ENCODE results near the gene MYO1D. TPM values are rescaled to one million over a fixed set of nuclear protein-coding genes. Genes with fewer than 3 reads are reported as not detected.

The MYO1D gene
- total RNA-seq, 1 donor from 2014 or later, result 18.0 TPM

DNA sequence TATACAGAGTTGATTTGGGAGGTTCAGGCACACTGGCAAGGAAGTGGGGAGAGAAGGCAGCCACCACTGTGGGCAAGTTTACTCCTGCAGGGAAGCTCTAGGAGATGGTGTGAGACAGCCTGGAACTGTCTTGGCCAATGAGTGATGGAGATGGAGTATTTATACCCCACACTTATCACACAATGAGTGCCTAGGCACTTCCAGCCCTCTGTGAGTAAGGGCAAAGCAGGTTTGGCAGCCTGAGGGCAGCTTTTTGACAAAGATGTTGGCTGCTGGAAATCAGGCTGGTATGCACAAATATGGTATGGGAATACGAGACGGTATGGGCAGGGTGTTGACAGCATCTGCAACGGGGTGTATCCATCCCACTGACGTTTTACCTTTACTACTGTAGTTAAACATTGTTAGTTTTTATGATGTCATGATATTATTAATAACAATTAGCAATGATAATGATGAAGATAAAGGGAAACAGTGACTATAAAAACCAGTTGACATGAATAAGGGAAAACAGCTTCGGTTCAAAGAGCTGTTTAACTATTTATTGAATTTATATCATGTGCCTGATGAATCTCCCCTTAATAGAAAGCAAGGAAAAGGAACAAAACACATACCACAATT, 240.2 kb downstream of the MYO1D start:
- Histone ChIP-seq H3K9ac (ENCODE audit: low read length) (no peak overlapping the region), H3K4me2 (ENCODE audit: low read length) (no peak overlapping the region), H3K27me3 (ENCODE audit: insufficient read depth, low read length) (no peaks in the 10 kb centered on the region), H3K79me2 (ENCODE audit: insufficient read depth, low read length) (no peaks in the 10 kb centered on the region), H2AFZ (ENCODE audit: low read depth, low read length) (no peak overlapping the region), H3K9me3 (ENCODE audit: insufficient read depth, low read depth, low read length) (no peaks in the 10 kb centered on the region), H3K4me3 (ENCODE audit: insufficient read depth, low read depth, low read length) (no peak overlapping the region), H3K36me3 (ENCODE audit: insufficient read depth, low read length) (no peaks in the 10 kb centered on the region), H3K4me1 (ENCODE audit: insufficient read depth, low read length) (no peaks in the 10 kb centered on the region), H4K20me1 (ENCODE audit: insufficient read depth, low read length) (no peaks in the 10 kb centered on the region), H3K27ac (ENCODE audit: low read depth, low read length) (no peak overlapping the region)
- H3K9me3 Mint-ChIP-seq (ENCODE audit: unreplicated experiment), result peaks cover 3% of the 10 kb centered on the region
- no peak overlapping the region for H3K27ac Mint-ChIP-seq (ENCODE audit: unreplicated experiment)
- TF ChIP-seq EZH2 (IDR thresholded peaks at IDR 0.05; ENCODE audit: insufficient read depth, low read length) (no peak), CTCF (IDR thresholded peaks at IDR 0.05; ENCODE audit: insufficient read depth, low read depth, low read length) (no peak)
- DNase-seq (ENCODE audit: low read depth) (no peak), FAIRE-seq (no peak)
- H3K27me3 Mint-ChIP-seq (ENCODE audit: low read depth, unreplicated experiment), result no peaks in the 10 kb centered on the region
- H3K4me3 Mint-ChIP-seq (ENCODE audit: unreplicated experiment), result no peak overlapping the region
- no peaks in the 10 kb centered on the region for H3K36me3 Mint-ChIP-seq (ENCODE audit: low read depth, unreplicated experiment)
- H3K4me1 Mint-ChIP-seq (ENCODE audit: low read depth, unreplicated experiment), result no peaks in the 10 kb centered on the region

DNA sequence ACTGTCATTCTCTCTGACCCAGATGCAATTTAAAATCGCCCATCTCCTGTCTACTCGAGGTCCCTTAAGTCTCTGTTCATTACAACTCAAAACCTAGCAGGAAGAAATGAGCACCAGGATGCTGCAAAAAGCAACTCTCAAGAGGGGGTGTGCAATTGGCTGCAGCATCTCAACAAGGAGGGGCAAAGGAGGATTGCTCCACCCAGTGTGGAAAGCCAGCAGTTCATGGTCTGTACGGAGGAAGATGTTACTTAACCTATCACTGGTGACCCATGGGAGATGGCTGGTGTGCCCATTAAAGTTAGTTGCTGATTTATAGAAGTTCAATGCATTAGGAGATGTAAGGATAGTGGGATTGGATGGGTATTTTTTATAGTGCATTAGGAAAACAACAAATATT, 242.8 kb downstream of the MYO1D start:
- H3K9me3 Mint-ChIP-seq (ENCODE audit: unreplicated experiment), result no peaks in the 10 kb centered on the region
- no peaks in the 10 kb centered on the region for H3K27me3 Mint-ChIP-seq (ENCODE audit: low read depth, unreplicated experiment)
- H4K20me1 ChIP-seq (ENCODE audit: insufficient read depth, low read length), result no peaks in the 10 kb centered on the region
- peaks cover 2% of the 10 kb centered on the region for H3K36me3 Mint-ChIP-seq (ENCODE audit: low read depth, unreplicated experiment)
- FAIRE-seq, result no peak
- H3K9me3 ChIP-seq (ENCODE audit: insufficient read depth, low read depth, low read length), result no peaks in the 10 kb centered on the region
- H3K27ac Mint-ChIP-seq (ENCODE audit: unreplicated experiment), result no peak overlapping the region
- no peaks in the 10 kb centered on the region for H3K79me2 ChIP-seq (ENCODE audit: insufficient read depth, low read length)
- no peak overlapping the region for H3K27ac ChIP-seq (ENCODE audit: low read depth, low read length)
- no peak overlapping the region for H3K4me3 Mint-ChIP-seq (ENCODE audit: unreplicated experiment)
- H3K27me3 ChIP-seq (ENCODE audit: insufficient read depth, low read length), result no peaks in the 10 kb centered on the region
- H3K4me1 ChIP-seq (ENCODE audit: insufficient read depth, low read length), result no peaks in the 10 kb centered on the region
- no peak for DNase-seq (ENCODE audit: low read depth)
- no peaks in the 10 kb centered on the region for H3K4me1 Mint-ChIP-seq (ENCODE audit: low read depth, unreplicated experiment)
- no peak overlapping the region for H3K4me2 ChIP-seq (ENCODE audit: low read length)
- no peak overlapping the region for H2AFZ ChIP-seq (ENCODE audit: low read depth, low read length)
- H3K36me3 ChIP-seq (ENCODE audit: insufficient read depth, low read length), result no peaks in the 10 kb centered on the region
- no peak for TF ChIP-seq CTCF (IDR thresholded peaks at IDR 0.05; ENCODE audit: insufficient read depth, low read depth, low read length)
- no peak for TF ChIP-seq EZH2 (IDR thresholded peaks at IDR 0.05; ENCODE audit: insufficient read depth, low read length)
- H3K9ac ChIP-seq (ENCODE audit: low read length), result no peak overlapping the region
- H3K4me3 ChIP-seq (ENCODE audit: insufficient read depth, low read depth, low read length), result no peak overlapping the region

DNA sequence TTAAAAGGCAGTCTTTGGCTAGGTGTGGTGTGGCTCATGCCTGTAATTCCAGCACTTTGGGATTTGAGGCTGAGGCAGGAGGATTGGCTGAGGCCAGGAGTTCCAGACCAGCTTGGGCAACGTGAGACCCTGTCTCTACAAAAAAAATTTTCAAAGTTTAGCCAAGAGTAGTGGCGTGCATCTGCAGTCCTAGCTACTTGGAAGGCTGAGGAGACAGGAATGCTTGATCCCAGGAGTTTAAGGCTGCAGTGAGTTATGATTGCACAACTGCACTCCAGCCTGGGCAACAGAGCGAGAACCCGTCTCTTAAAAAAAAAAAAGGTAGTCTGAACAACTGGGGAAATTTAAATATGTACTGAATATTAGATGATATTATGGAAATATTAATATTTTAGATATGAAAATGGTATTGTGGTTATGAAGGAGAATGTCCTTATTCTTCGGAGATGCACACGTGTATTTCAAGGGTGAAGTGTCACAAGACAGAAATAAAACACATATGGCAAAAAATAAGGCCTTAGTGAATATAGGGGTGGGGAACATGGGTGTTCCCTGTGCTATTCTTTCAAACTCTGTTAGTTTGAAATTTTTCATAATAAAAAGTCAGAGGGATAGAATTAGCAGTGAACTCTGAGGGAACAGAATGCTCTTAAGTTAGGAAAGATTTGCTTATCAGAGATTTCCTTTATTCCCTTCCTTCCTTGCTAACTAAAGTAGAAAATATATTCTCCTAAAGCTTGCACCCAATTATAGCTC, 245.4 kb downstream of the MYO1D start:
- Histone ChIP-seq H3K27me3 (ENCODE audit: insufficient read depth, low read length) (no peaks in the 10 kb centered on the region), H2AFZ (ENCODE audit: low read depth, low read length) (no peak overlapping the region), H3K36me3 (ENCODE audit: insufficient read depth, low read length) (no peaks in the 10 kb centered on the region), H3K79me2 (ENCODE audit: insufficient read depth, low read length) (no peaks in the 10 kb centered on the region), H3K4me1 (ENCODE audit: insufficient read depth, low read length) (peaks cover 10% of the 10 kb centered on the region), H3K27ac (ENCODE audit: low read depth, low read length) (no peak overlapping the region), H3K4me2 (ENCODE audit: low read length) (no peak overlapping the region), H3K4me3 (ENCODE audit: insufficient read depth, low read depth, low read length) (no peak overlapping the region), H3K9ac (ENCODE audit: low read length) (no peak overlapping the region), H4K20me1 (ENCODE audit: insufficient read depth, low read length) (no peaks in the 10 kb centered on the region), H3K9me3 (ENCODE audit: insufficient read depth, low read depth, low read length) (no peaks in the 10 kb centered on the region)
- FAIRE-seq (no peak), DNase-seq (ENCODE audit: low read depth) (no peak)
- Mint-ChIP-seq H3K36me3 (ENCODE audit: low read depth, unreplicated experiment) (peaks cover 2% of the 10 kb centered on the region), H3K4me1 (ENCODE audit: low read depth, unreplicated experiment) (peaks cover 5% of the 10 kb centered on the region), H3K4me3 (ENCODE audit: unreplicated experiment) (no peak overlapping the region), H3K27me3 (ENCODE audit: low read depth, unreplicated experiment) (no peaks in the 10 kb centered on the region), H3K9me3 (ENCODE audit: unreplicated experiment) (no peaks in the 10 kb centered on the region), H3K27ac (ENCODE audit: unreplicated experiment) (no peak overlapping the region)
- TF ChIP-seq CTCF (IDR thresholded peaks at IDR 0.05; ENCODE audit: insufficient read depth, low read depth, low read length) (no peak), EZH2 (IDR thresholded peaks at IDR 0.05; ENCODE audit: insufficient read depth, low read length) (no peak)
